Thyroid gland (tissue), 4 donors: ENCODE data around the gene SIL1.

Source experiments
- CTCF ChIP-seq, 6 experiments: fragments of 200-600 bp in 3 of 6; fragments of 450-650 bp in 3 of 6; sonication (generic) in 3 of 6; IDR thresholded peaks; one replicate each; pipeline ENCODE4 v1.5.1; 2016 to 2019; ENCODE audit warnings: antibody characterized with exemption in 6 of 6, mild to moderate bottlenecking in 2 of 6, inconsistent platforms in 1 of 6, moderate library complexity in 1 of 6
- POLR2A ChIP-seq, 2 donors: fragments of 450-650 bp; IDR thresholded peaks; one replicate each; pipeline ENCODE4 v1.6.1; 2017; ENCODE audit warnings: antibody characterized with exemption in 2 of 2, mild to moderate bottlenecking in 2 of 2, moderate library complexity in 1 of 2

DNA sequence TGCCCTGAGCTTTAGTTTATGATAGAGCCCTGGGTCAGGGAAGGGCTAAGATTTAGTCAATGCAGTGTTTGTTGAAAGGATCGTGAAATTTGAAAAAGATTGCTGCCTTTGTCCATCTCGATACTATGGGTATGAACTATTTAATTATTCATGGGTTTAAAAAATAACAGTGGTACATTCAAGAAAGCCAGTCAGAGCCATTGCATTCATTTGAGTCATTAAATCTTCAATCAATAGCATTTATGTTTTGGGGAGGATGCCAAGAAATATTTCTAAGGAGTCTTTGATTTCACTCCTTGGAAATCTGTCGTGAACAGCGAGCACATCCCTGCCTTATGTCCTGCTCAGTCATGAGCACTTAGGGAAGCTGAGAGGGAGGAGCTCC is 268.6 kb downstream of the SIL1 start:
- no peak for TF ChIP-seq POLR2A (IDR thresholded peaks at IDR 0.05)
- TF ChIP-seq CTCF (IDR thresholded peaks at IDR 0.05) = no peak
